Smooth muscle cell (in vitro differentiated cells): ENCODE results near the gene MAP2K4. TPM values are rescaled to one million over a fixed set of nuclear protein-coding genes. Genes with fewer than 3 reads are reported as not detected.
"Not testable (repeated sequence)": the region's sequence is repeated elsewhere in the genome, so short reads cannot be mapped to it uniquely, and the experiment has no call there.

Experiments used
- DNase-seq: peaks from one replicate; lab custom pipeline; 2025; ENCODE audit not compliant: unreplicated experiment; lab: John Stamatoyannopoulos, UW
- H2AFZ ChIP-seq: fragments of 200-600 bp; sonication (generic); 2 replicates; pipeline ENCODE4 v1.6.0; 2016; ENCODE audit warnings: antibody characterized with exemption, low read depth, mild to moderate bottlenecking
- H3F3A ChIP-seq: fragments of 200-600 bp; sonication (generic); 2 replicates; pipeline ENCODE4 v1.6.0; 2017; ENCODE audit warnings: antibody characterized with exemption, low read depth
- H3K27ac ChIP-seq: fragments of 200-600 bp; sonication (generic); 2 replicates; pipeline ENCODE4 v1.5.1; 2016; ENCODE audit warnings: low read depth, mild to moderate bottlenecking
- H3K27me3 ChIP-seq: fragments of 200-600 bp; sonication (generic); 2 replicates; pipeline ENCODE4 v1.6.1; 2016; ENCODE audit warnings: low read depth, mild to moderate bottlenecking
- H3K36me3 ChIP-seq: fragments of 200-600 bp; sonication (generic); 2 replicates; pipeline ENCODE4 v1.5.1; 2016; ENCODE audit warnings: low read depth
- H3K4me1 ChIP-seq: fragments of 200-600 bp; sonication (generic); 2 replicates; pipeline ENCODE4 v1.5.1; 2016; ENCODE audit warnings: low read depth
- H3K4me2 ChIP-seq: fragments of 200-600 bp; sonication (generic); 2 replicates; pipeline ENCODE4 v1.6.0; 2016; ENCODE audit warnings: mild to moderate bottlenecking
- H3K4me3 ChIP-seq: fragments of 200-600 bp; sonication (generic); 2 replicates; pipeline ENCODE4 v1.5.1; 2016; ENCODE audit warnings: mild to moderate bottlenecking
- H3K79me2 ChIP-seq: fragments of 200-600 bp; sonication (generic); 2 replicates; pipeline ENCODE4 v1.6.0; 2016; ENCODE audit warnings: low read depth, mild to moderate bottlenecking
- H3K9ac ChIP-seq: fragments of 200-600 bp; sonication (generic); 2 replicates; pipeline ENCODE4 v1.6.0; 2016; ENCODE audit warnings: low read depth
- H3K9me3 ChIP-seq: fragments of 200-600 bp; sonication (generic); replicated peaks from 2 replicates; pipeline ENCODE4 v1.5.1; 2016; ENCODE audit warnings: low read depth
- H4K20me1 ChIP-seq: fragments of 200-600 bp; sonication (generic); 2 replicates; pipeline ENCODE4 v1.6.0; 2016; ENCODE audit warnings: low read depth
- CTCF ChIP-seq: fragments of 200-600 bp; sonication (generic); IDR thresholded peaks from 2 replicates; pipeline ENCODE4 v1.5.1; 2017; ENCODE audit warnings: borderline replicate concordance, mild to moderate bottlenecking, antibody characterized with exemption; ENCODE audit not compliant: insufficient read depth, poor library complexity, severe bottlenecking
- WGBS: methylation state at CpG from one replicate; pipeline ENCODE4 v1.1.7; 2016; ENCODE audit warnings: low lambda C conversion rate; 5-methylcytosine and 5-hydroxymethylcytosine counted together
- polyA plus RNA-seq: library from polyadenylated mRNA; unstranded; fragments of >200 nt; fragmentation: Nextera tagmentation; extraction: Ambion mirVana; gene quantifications from 2 replicates; pipeline ENCODE4 v1.2.1, GENCODE V29; 2016
- total RNA-seq: library from RNA; depleted of rRNA; stranded (reverse); fragments of >200 nt; gene quantifications from 2 replicates; pipeline ENCODE4 v1.2.3, GENCODE V29; 2014

MAP2K4 gene
- total and polyA plus RNA-seq, 2 experiments from 2014 or later = 33.0 to 54.9 TPM

DNA sequence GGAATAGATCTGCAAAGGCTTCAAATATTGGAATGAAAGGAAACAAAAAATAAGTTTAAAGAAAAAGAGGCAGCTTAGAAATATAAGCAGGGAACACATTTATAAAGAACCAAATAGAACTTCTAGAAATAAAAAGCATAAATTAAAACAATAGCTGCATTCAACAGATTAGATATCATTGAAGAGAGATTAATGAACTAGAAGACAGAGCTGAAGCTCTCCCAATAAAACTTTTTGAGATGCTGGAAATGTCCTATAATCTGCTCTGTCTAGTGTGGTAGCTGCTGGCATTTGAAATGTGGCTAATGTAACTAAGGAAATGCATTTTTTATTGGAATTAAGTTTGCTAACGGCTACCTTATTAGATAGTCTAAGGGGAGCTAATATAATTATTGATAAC, 115.6 kb downstream of the MAP2K4 start:
- Histone ChIP-seq H2AFZ (no peak overlapping the region), H3K27me3 (no peaks in the 10 kb centered on the region), H3K79me2 (peaks cover 3% of the 10 kb centered on the region), H3K9ac (no peak overlapping the region), H3K4me1 (no peaks in the 10 kb centered on the region), H3F3A (no peaks in the 10 kb centered on the region), H4K20me1 (peaks cover 9% of the 10 kb centered on the region), H3K4me2 (no peak overlapping the region), H3K9me3 (peaks cover 12% of the 10 kb centered on the region), H3K4me3 (no peak overlapping the region), H3K27ac (no peak overlapping the region), H3K36me3 (peaks cover 10% of the 10 kb centered on the region)
- no peak for TF ChIP-seq CTCF
- no peak for DNase-seq
- 100% methylated on average over 1 of the region's 1 CpG for WGBS

GRCh38 chr17:12136646-12137045, 116.0 kb downstream of the MAP2K4 start:
- Histone ChIP-seq H3K36me3 (peaks cover 13% of the 10 kb centered on the region), H3K4me2 (no peak overlapping the region), H3K4me3 (no peak overlapping the region), H3K27me3 (no peaks in the 10 kb centered on the region), H3K79me2 (peaks cover 3% of the 10 kb centered on the region), H3K27ac (no peak overlapping the region), H4K20me1 (peaks cover 9% of the 10 kb centered on the region), H3F3A (no peaks in the 10 kb centered on the region), H3K9ac (no peak overlapping the region), H2AFZ (no peak overlapping the region), H3K4me1 (no peaks in the 10 kb centered on the region), H3K9me3 (peaks cover 12% of the 10 kb centered on the region)
- DNase-seq = no peak
- TF ChIP-seq CTCF = no peak

DNA sequence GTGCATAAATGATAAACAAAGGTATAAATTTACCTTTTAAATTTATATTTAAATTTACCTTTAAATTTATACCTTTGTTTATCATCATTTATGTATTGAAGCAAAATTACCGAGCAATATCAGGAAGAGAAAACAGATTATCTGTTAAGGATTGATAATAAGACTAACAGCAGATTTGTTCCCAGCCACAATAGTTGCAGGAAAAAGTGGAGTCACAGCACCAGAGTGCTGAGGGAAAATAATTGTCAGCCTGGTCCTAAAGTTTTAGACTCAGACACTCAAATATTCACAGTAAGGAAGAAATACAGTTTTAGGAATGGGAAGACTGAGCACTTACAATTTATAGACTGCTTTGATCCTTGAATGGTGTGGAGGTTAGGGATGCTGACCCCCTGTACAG, 117.2 kb downstream of the MAP2K4 start:
- no peak for DNase-seq
- H3K9me3 ChIP-seq = peaks cover 12% of the 10 kb centered on the region
- H3K27me3 ChIP-seq = no peaks in the 10 kb centered on the region
- no peaks in the 10 kb centered on the region for H3F3A ChIP-seq
- peaks cover 3% of the 10 kb centered on the region for H3K79me2 ChIP-seq
- no peak overlapping the region for H3K4me3 ChIP-seq
- TF ChIP-seq CTCF = no peak
- peaks cover 23% of the 10 kb centered on the region for H3K36me3 ChIP-seq
- no peak overlapping the region for H3K27ac ChIP-seq
- no peak overlapping the region for H3K9ac ChIP-seq
- H3K4me2 ChIP-seq = no peak overlapping the region
- WGBS = 91% methylated on average over 1 of the region's 1 CpG
- peaks cover 6% of the 10 kb centered on the region for H4K20me1 ChIP-seq
- no peaks in the 10 kb centered on the region for H3K4me1 ChIP-seq
- no peak overlapping the region for H2AFZ ChIP-seq

- no peaks in the 10 kb centered on the region for H3F3A ChIP-seq
- no peak overlapping the region for H2AFZ ChIP-seq
- no peak for DNase-seq
- H3K4me1 ChIP-seq = no peaks in the 10 kb centered on the region
- peaks cover 12% of the 10 kb centered on the region for H3K9me3 ChIP-seq
- H3K27ac ChIP-seq = no peak overlapping the region
- no peaks in the 10 kb centered on the region for H4K20me1 ChIP-seq
- H3K79me2 ChIP-seq = peaks cover 3% of the 10 kb centered on the region
- H3K36me3 ChIP-seq = peaks cover 23% of the 10 kb centered on the region
- no peak overlapping the region for H3K4me2 ChIP-seq
- TF ChIP-seq CTCF = no peak
- H3K9ac ChIP-seq = no peak overlapping the region
- no peak overlapping the region for H3K4me3 ChIP-seq
- WGBS = 95% methylated on average over 5 of the region's 5 CpGs
- no peaks in the 10 kb centered on the region for H3K27me3 ChIP-seq
Measured at GRCh38 chr17:12140685-12141084, 120.0 kb downstream of the MAP2K4 start.

DNA sequence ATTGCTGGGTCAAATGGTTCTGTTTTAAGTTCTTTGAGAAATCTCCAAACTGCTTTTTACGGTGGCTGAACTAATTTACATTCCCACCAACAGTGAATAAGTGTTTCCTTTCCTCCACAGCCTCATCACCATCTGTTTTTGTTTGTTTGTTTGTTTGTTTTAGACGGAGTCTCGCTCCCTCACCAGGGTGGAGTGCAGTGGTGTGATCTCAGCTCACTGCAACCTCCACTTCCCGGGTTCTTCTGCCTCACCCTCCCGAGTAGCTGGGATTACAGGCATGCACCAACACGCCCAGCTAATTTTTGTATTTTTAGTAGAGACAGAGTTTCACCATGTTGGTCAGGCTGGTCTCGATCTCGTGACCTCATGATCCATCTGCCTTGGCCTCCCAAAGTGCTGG, 141.5 kb downstream of the MAP2K4 start:
- not testable (repeated sequence) for H3K27ac ChIP-seq, H4K20me1 ChIP-seq, H2AFZ ChIP-seq, H3K79me2 ChIP-seq, H3K4me1 ChIP-seq, H3K27me3 ChIP-seq, H3K4me3 ChIP-seq, H3K4me2 ChIP-seq, H3K9ac ChIP-seq, DNase-seq, H3K36me3 ChIP-seq, H3K9me3 ChIP-seq, H3F3A ChIP-seq
- 90% methylated on average over 8 of the region's 8 CpGs for WGBS
